ENCODE data around the gene PAFAH2.

Gene PAFAH2

DNA sequence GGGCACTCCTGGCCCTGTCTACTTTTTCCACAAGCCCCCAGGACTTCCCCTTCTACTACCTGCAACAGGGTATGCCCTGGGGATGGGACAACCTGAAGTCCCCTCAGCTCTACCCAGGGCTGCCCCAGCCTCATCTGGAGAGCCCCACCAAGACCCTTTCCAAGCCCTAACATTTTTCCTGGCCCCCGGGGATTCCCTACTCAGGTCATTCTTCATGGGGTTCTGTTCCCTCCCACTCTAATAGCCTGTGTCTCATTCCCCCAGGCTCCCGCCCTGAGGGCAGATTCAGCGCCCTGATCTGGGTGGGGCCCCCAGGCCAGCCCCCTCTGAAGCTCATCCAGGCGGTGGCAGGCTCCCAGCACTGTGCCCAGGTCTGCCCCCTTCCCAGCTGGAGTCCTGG, 33.3 kb upstream of the PAFAH2 start:
- no peak for DNase-seq

DNA sequence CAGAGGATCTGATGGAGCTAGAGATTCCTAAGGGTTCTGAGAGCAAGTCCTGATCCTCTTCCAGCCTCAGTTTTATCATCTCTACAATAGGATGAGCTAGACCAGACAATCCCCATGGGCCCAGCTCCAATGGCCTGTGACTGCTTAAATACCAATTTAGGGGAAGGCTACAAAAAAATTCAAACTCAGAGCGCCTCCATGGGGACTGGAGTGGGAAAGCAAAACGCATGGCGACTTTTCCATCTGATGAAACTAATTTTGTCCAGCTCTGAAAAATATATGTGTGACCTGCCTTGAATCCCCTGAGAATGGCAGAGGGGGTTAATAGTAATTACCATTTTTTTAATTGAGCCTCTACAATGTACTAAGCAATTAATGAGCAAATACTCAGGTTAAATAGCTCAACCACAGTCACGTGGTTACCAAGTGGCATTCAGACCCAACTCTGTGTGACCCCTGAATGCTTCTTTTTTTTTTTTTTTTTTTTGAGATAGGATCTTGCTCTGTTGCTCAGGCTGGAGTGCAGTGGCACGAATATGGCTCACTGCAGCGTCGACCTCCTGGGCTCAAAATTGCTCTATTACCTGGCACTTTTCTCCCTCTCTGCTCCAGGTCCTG, 32.1 kb upstream of the PAFAH2 start:
- peak; percentile 29 to 44 for DNase-seq

DNA sequence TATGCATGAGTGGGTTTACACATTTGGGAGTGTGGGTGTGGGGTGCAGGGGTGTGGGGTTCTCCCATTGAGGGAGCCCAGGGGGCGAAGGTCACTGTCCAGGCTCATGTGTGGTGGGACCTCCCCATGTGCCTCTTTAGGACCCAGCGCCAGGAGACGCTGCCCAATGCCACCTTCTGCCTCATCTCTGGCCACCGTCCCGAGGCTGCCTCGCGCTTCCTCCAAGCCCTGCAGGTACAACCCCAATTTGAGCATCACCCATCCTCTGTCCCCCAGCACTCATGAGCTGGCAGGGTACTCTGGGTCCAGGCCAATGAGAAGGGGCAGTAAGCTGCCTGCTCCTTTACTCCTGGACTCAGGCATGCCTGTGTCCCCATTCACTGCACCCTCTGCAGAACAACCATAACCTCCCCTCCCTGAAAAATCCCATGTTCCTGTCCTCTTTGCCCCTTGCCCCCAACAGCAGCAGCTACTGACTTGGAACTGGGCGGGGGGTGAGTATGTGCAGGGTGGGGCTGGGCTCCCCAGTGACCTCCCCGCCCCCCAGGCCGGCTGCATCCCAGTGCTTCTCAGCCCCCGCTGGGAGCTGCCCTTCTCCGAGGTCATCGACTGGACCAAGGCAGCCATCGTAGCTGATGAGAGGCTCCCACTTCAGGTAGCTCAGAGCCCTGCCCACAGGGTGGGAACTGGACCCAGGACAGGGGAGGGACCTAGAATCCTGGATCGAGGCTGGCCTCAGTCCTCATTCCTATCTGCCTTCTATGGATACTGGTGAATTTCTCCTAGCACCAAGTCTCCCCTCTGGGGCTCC, 31.4 kb upstream of the PAFAH2 start:
- DNase-seq = no peak

DNA sequence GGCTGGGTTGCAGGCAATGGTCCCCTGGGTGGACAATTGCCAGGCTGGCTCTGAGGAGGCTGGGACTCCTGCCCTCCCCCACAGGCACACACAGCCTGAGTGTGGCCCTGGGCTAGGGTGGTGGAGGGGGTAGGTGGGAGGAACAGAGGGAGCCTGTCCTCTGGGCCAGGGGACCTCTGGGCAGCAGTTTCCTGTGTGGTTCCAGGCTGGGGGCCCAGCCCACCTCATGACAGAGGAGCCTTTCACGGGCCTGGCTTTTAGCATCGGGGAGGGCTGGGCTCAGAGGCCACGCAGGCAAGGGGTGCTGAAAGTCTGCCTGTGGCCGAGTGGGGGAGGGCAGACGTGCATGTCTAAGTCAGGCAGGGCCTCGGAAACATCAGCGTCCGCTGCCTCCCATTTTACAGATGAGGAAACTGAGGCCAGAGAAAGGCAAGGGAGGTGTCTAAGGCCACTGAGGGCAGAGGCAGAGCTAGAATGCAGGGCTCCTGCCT, 30.7 kb upstream of the PAFAH2 start:
- no peak for DNase-seq

DNA sequence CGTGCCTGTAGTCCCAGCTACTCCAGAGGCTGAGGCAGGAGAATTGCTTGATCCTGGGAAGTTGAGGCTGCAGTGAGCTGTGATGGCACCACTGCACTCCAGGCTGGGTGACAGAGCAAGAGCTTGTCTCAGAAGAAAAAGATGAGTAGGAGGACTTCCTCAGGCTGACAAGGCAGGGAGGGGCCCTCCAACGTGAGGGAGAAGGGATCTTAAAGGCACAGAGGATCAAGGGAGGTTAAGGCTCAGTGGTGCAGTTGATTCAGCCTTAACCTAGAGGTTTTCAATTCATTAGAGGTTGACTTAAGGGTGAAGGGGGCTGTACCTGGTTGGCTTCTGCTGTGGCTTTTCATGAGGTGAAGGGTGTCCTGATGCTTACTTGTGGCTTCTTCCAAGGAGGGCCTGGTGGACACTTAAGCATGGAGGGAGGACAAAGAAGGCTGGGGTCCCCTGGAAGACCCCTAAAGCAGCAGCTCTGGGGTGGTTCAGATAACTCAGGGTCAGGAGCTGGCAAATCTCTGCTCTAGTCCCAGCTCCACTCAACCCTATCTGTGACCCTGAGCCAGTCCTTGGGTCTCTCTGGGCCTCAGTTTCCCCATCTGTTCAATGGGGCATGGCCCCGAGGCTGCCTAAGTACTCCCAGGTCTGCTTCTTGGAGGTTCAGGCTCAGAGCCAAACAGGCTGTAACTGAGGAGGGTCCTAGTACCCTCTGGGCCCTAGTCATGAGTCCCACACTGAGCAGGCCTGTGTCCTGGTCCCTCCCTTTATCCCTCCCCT, 30.0 kb upstream of the PAFAH2 start:
- DNase-seq = peak; percentile 80 to 85

DNA sequence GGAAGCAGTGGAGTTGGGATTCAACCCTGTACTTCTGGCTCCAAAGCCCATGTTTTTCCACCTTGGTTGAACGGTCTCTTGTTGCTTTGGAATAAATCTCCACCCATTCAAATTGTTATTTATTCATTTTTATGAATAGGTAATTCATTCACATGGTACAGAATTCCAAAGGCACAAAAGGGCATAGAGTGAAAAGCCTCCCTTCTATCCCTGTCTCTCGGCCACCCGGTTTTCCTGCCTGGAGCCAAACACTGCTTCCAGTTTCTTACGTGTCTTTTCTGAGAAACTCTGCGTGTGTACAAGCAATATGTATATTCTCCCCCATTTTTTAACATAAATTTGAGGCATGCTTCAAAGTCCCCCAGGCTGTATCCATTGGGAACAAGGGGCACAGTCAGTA, 27.7 kb upstream of the PAFAH2 start:
- no peak for DNase-seq

DNA sequence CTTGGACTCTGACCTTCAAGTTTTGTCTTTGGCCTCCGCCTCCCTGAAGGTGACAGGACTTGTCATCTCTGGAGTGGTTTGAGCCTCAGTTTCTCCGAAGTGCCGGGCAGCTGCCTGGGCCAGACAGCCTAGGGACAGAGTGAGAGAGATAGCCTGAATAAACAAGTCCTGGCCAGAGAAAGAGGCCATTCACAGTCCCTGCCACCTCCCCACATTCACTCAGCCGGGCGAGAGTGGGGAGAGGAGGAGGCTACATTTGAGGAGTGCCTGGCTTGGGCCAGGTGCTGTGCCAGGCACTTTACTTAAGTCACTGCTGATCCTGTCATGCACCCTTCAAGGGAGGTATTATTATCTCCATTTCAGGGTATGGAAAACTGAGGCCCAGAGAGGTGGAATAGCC, 27.2 kb upstream of the PAFAH2 start:
- DNase-seq = no peak

DNA sequence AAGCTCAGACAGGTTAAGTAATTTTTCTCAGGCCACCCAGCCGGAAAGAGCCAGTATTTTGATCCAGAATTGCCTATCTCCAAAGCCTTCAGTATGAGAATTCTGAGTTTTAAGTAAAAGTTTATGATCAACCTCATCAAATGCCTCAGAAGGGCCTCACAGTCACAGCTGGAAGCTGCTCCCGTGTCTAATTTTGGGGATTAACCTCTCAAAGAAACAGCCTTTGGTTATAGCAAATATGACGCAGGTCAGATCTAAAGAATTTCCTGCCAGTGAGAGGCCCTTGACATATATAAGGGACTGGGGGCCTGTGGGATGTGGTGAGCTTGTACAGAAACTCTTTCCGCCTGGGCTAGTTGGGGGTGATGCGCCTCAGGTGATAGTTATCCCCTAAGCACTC, 26.0 kb upstream of the PAFAH2 start:
- no peak for DNase-seq

DNA sequence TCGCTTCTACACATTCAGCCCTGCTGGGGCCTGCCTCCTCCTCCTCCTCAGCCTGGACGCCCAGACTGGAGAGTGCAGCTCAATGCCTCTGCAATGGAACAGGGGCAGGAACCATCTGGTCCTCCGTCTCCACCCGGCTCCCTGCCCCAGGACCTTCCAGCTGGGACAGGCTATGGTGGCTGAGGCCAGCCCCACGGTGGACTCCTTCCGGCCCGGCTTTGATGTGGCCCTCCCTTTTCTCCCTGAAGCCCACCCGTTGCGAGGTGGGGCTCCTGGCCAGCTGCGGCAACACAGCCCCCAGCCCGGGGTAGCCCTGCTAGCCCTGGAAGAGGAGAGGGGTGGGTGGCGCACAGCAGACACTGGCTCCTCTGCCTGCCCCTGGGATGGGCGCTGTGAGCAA, 25.1 kb upstream of the PAFAH2 start:
- DNase-seq = no peak

DNA sequence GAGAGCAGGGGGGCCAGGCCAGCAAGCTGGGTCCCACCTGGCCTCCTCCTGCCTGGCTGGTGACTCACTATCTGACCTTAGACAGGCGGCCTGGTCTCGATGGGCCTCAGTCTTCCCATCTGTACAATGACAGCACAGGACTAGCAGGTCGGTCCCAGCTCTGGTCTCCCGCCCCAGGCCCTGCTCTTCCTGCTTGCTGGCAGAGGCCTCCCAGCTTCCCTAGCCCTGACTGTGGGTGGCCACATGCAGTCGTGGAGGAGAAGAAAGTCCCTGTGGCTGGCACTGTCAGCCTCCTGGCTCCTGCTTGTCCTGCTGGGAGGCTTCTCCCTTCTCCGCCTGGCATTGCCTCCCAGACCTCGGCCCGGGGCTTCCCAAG, 24.5 kb upstream of the PAFAH2 start:
- peak in 1 of 2 donors; percentile 31 for DNase-seq

DNA sequence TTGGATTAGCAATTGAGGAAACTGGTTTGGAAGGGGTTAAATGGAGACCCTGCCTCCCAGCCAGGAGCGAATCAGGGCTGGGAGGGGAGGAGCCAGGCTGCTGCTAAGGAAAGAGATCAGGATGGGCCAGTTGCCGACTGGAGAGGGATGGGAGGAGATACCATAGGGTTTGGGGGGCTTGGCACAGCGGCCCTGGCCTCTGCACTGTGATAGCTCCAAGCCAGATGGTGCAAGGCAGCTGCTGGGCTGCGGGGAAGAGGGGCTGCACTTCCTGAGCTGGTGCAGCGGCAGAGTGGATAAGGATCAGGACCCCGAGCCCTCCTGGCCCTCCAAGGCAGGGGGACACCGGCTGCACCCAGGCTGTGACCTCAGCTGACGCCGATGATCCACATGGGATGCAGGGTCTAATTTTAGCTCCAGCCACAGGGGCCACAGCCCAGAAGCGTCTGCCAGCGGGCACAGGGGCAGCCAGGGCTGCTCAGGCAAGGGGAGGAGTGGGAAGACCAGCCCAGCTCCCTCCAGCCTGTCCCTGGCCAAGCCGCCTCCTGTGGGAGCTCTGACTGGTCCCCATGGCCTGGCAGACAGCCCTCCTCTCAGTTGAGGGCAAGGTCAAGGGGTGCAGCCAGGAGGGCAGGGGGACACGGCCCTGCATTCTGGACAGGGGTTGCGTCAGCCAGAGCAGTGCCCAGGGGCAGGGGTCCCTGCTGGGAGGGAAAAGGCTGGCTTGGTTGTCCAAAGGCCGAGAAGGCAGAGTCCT, 24.0 kb upstream of the PAFAH2 start, which contains the start of gene EXTL1:
Gene EXTL1, plus strand, starts transcription at position 129 of the 757 bp plus-strand sequence. CDS start 872 bp downstream, outside the sequence.
- DNase-seq = no peak

DNA sequence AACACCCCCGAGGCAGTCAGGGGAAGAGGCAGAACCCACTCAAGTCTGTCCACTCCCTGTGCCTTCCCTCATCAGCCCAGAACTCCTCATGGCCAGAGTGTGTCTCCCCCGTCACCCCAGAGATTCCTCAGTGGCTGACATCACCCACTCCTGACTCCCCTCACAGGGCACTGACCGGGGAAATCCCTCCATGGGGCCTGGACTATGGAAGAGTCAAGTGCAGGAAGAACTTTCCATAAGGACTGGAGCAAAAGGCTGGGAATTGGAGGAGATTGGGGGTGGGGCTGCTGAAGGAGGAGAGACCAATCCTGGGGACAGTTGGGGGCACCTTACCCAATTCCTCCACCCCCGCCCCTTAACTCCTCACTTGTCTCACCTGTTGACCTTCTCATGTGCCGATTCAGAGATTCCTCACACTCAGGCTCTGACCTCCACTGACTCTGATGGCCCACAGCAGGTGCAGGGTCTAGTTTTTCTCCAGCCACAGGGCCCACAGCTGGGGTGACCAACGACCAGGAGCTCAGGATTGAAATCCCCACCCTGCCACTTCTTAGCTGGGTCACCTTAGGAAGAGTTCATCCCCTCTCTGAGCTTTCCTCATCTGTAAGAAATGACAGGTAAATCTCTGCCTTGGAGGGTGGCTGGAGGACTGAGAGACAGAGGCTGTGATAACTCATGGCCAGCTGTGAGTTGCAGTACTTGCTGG, 23.2 kb upstream of the PAFAH2 start:
- DNase-seq = no peak

DNA sequence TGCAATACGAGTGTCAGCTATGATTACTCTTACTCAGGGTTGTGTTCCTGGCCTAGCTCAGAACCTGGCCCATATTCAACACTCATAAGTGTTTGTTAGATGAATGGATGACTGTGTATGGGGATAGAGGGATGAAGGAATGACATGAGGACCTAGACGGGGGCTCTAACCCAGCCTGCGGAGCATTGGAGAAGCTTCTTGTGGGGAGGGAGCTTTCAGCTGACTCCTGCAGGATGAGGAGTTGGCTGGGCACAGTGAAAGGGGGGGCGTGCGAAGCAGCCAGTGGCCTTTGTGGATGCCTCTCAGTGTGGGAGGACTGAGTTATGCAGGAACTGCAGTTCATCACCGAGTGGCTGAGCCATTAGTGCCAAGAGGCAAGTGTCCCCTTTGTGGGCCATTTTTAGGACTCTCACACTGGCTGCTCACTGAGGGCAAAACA, 22.5 kb upstream of the PAFAH2 start:
- DNase-seq = peak; percentile 15 to 51

DNA sequence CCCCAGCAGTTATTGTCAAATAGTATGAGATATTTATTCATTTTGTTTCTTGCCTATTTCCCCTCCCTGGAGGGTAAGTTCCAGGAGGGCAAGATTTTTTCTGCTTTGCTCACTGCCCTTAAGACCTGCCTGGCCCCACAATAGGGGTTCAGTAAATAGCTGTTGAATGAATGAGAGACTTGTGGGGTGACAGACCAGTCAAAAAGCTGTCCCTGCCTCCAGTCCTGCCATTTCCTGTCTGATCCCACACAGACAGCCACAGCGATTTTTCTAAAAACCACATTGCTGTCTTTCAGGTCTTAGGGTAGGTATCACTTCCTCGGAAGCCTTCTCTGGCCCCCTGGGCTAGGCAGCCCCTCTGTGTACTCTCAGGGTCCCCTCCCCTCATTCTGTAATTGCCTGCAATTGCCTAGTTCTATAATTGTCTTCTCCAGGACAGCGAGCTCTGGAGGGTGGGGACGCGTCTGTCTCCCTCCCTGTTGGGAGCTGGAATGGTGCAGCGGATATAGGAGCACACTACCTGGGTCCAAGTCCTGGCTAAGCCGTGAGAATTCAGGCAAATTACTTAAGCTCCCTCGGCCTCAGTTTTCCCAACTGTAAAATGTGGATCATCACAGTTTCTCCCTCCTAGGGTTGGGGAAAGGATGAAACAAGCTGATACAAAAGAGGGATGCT, 21.9 kb upstream of the PAFAH2 start:
- DNase-seq = peak; percentile 13 to 34

DNA sequence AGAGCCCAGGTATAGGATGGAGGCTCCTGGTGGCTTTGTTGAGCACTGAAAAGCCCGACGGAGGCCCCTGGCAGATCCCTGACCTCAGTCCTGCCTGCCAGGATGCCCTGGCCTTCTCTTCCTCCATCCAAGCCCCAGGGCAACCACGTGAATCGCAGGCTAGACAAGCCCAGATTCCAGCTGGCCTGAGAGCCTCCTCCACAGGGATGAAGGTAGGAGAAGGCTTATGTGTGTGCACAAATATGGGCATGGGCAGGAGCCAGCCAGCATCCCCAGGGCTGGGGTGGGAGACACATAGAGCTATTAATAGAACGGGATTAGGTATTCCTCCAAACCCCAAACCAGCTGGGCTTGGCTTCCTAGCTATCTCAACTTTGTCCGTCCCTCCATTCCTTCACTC, 19.7 kb upstream of the PAFAH2 start:
- DNase-seq = no peak

DNA sequence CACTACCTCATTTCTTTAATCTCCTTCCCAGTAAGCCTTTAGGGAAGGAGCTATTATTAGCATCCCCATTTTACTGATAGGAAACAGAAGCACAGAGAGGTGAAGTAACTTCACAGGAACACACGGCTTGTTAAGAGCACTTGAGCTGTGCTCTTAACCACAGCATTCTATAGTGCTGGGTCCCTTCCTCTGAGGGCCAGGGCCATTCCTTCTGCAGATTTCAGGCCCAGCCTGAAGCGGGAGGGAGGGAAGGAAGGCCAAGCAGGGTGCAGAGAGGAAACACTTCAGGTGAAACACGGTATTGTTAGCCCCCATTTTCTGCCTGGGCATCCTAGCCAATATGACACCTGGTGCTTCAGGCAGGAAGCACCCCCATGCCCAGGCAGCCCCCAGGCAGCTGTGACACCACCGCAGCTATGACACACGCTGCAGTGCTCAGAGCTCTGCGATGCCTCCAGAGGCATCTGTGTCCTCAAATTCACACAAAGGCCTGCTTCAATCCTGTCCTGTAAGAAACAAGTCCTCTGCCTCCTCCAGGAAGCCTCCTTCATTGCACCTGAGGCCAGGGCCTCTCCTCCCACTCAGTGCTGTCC, 19.2 kb upstream of the PAFAH2 start:
- DNase-seq = peak; percentile 62 to 65

DNA sequence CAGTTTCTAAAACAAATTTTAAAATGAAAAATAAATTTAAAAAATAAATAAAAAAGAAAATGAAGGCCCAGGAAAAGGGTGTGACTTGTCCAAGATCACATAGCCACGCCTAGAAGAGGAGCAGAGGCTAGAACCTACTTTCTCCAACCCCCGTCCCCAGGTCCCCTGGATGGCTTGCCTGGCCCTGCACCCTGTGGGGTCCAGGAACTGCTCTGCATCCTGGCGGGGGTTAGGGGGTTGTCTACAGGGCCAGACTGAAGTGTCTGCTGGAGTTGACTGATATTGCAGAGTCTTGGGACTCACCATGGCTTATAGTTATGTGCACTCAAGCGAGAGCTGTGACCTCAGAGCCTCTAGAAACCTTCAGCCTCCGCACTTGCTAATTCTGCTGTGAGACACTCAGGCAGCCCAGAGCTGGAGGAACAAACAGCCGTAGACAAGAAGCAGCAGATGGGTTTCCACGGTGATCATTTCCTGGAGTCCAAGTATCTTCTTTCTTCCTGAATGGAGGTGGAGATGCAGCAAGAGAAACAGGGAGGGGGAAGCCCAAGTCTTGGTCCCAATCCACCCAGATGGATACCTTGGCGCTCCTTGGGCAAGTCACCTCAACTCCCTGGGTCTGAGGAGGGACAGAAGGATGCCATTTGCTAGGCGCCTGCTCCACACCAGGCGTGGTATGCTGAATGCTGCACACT, 18.5 kb upstream of the PAFAH2 start:
- DNase-seq = peak; percentile 49 to 79

DNA sequence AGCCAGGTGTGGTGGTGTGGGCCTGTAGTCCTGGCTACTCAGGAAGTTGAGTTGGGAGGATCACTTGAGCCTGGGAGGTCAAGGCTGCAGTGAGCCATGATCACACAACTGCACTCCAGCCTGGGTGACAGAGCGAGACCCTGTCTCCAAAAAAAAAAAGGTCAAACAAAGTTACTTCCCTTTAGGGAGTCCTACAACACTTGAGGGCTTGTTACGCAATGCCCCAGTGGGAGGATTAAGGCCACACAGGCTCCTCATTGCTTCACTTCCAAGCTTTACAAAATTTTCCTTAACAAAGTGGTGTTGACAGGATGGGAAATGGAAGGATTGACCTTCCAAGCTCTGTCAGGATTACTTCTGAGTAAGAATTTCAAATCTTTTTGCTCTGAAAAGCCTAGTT, 17.5 kb upstream of the PAFAH2 start:
- peak; percentile 95 to 98 for DNase-seq

DNA sequence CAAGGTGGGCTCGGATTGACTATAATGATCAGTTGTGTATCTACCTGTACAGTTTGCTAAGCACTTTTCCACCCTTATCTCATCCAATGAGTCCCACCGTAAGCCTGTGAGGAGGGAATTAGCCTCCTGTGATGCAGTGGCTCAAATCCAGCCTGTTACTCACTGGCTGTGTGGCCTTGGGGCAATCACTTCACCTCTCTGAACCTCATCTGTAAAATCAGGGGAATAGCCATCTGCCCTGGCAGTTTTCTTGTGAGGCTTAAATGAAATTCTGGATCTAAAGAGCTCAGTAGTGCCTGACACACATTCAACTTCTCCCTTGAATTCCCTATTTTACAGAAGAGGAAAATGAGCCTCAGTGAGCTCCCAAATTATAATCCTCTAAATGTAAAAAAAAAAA, 16.3 kb upstream of the PAFAH2 start:
- DNase-seq = no peak

DNA sequence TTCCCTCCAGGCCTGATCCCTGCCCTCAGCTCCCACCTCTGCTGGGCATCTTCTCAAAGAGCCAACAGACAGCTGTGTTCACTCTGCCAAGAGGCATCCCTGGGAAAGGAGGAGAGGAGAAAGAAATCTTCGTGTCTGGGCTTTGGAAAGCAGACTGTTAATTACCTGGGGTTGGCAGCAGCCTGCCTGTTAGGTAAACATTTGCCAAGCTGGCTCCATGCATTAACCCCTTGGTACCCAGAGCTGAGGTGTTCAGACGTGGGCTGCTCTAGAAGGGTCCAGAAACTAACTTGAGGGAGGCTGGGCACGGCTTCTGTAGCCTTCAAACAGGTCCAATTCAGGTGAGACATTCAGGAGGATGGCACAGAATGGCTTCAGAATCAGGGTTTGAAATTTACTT, 15.0 kb upstream of the PAFAH2 start:
- no peak for DNase-seq

Measured in inflammatory macrophage (primary cell).